GM12892 (cell line): ENCODE measurements around the gene MCIDAS.

Source experiments
- DNase-seq: peaks from one replicate; pipeline ENCODE4 v3.0.0; 2011; ENCODE audit not compliant: insufficient read length
- FAIRE-seq: peaks from 2 replicates; lab custom pipeline; 2011; peaks lifted over from hg19 to GRCh38; lab: Jason Lieb, UNC
- POLR2A ChIP-seq: IDR thresholded peaks from 2 replicates; pipeline ENCODE4 v1.6.1; 2011; ENCODE audit warnings: low read depth, low read length, control low read depth
- POLR2AphosphoS5 ChIP-seq: IDR thresholded peaks from 2 replicates; pipeline ENCODE4 v1.6.1; 2011; ENCODE audit warnings: low read depth, low read length, control low read depth
- TAF1 ChIP-seq: IDR thresholded peaks from 2 replicates; pipeline ENCODE4 v1.6.1; 2011; ENCODE audit warnings: low read depth, mild to moderate bottlenecking, control low read depth, low read length, borderline replicate concordance

The MCIDAS gene

DNA sequence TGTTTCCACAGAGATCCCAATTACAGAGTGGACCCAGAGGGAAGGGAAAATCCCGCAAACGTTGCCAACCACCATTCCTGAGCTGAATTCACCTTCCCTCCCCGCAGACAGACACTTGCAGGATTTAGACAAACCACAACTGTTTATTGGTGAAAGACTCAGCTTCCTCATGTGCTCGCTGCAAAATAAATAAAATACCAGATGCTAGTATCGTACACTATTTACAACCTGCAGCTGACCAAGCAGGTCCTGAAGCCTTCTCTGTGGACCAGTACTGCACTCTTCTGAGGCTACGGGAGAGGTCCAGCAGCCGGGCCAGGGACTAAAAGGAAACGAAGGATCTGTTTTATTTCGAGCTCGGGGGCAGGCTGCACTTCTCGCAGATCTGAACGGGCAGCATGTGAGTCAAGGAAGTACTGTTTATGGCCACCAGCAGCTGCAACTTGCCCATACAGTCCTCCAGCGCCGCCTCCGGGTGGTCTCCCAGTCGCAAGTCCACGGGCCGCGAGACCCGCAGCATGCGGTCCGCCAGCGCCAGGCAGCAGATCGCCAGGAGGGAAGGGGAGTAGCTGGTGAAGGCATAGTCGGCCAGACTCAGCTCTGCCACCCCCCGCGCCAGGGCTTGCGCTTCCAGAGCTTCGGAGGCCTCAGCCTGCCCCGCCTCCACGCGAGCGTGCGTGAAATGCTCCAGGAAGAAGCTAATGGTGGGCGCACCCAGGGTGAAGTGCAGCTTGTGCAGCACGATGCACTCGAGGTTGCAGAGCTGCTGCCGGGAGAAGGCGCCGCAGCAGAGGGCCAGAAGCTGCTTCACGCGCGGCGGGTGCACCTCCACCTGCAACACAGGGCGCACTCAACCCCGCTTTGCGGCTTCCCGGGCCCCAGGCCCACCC, 4.2 kb upstream of the MCIDAS start:
- FAIRE-seq = no peak
- no peak for TF ChIP-seq POLR2AphosphoS5
- no peak for TF ChIP-seq POLR2A
- no peak for DNase-seq

GRCh38 chr5:55230086-55230629, 3.0 kb upstream of the MCIDAS start:
- TF ChIP-seq POLR2A (no peak), POLR2AphosphoS5 (no peak), TAF1 (no peak)
- DNase-seq (no peak), FAIRE-seq (no peak)

GRCh38 chr5:55227664-55228430, 732 bp upstream of the MCIDAS start:
- DNase-seq (no peak), FAIRE-seq (no peak)
- TF ChIP-seq POLR2AphosphoS5 = no peak
- no peak for TF ChIP-seq TAF1
- no peak for TF ChIP-seq POLR2A

- FAIRE-seq (no peak), DNase-seq (no peak)
- no peak for TF ChIP-seq POLR2A
- TF ChIP-seq TAF1 = no peak
- no peak for TF ChIP-seq POLR2AphosphoS5
These were observed 835 bp downstream of the MCIDAS start for GRCh38 chr5:55226027-55226933.

DNA sequence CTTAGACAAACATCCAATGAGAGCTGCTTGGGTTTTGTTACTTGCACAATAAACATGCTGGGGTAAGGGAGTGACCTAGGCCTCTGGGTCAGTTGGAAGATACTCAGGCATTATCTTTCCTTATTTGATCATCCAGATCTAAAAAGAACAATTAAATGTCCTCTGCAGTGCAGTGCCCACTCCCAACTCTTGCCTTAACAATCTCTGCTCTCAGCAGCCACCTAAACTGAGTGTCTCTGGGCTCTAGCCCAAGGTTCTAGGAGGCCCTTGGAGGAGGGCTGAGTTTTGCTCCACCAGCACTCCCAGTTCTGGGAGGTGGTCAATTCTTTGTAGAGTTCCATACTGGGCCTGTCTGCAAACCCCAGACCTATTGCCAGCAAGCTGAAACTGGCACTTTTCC, 1.8 kb downstream of the MCIDAS start:
- FAIRE-seq (no peak), DNase-seq (no peak)
- no peak for TF ChIP-seq TAF1
- TF ChIP-seq POLR2A = no peak
- no peak for TF ChIP-seq POLR2AphosphoS5

- no peak for FAIRE-seq
- no peak for DNase-seq
- TF ChIP-seq TAF1 (no peak), POLR2A (no peak), POLR2AphosphoS5 (no peak)
These were observed 3.3 kb downstream of the MCIDAS start for GRCh38 chr5:55223812-55224240.

DNA sequence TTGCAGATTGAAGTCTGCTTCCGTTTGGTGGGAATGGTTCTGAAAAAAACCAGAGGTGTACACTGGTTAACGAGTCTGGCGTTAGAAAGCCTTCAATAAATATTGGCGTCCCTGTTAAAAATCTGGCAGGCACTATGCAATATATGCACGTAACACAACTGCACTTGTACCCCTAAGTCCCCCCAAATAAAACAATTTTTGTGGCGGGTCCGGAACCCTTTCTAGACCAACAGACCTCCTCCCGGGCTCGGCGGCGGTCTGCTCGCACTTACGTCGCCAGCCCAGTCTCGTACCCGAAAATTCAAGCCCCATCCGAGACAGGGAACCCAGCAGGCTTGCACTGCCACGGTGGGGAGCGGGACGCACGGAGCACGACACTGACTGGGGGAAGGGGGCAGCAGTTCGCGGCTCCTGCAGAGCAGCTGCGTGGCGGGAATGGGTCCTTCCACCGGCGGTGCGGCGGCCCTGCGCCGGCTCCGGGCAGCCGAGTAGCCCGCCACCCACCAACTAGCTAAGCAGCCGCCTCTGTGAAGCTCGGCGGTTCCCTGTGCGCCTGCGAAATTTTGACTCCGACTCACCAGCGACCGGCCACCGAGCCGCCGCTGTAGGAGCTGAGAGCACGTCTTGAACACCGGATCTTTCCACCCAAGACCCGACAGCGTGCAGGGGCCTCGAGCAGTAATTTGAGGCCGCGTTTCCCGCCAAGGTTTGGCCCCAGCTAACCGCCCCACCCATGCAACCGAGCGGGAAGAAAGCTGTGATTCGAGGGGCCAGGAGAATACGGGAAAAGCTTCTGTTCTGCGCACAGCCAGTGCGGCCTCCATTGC, 3.9 kb downstream of the MCIDAS start:
- no peak for TF ChIP-seq TAF1
- no peak for TF ChIP-seq POLR2AphosphoS5
- no peak for TF ChIP-seq POLR2A
- FAIRE-seq = no peak

GRCh38 chr5:55222092-55222984, 4.8 kb downstream of the MCIDAS start:
- no peak for TF ChIP-seq TAF1
- no peak for TF ChIP-seq POLR2A
- no peak for TF ChIP-seq POLR2AphosphoS5
- no peak for FAIRE-seq

More for the DNA sequence above, 3.9 kb downstream of the MCIDAS start:
- no peak for DNase-seq

DNA sequence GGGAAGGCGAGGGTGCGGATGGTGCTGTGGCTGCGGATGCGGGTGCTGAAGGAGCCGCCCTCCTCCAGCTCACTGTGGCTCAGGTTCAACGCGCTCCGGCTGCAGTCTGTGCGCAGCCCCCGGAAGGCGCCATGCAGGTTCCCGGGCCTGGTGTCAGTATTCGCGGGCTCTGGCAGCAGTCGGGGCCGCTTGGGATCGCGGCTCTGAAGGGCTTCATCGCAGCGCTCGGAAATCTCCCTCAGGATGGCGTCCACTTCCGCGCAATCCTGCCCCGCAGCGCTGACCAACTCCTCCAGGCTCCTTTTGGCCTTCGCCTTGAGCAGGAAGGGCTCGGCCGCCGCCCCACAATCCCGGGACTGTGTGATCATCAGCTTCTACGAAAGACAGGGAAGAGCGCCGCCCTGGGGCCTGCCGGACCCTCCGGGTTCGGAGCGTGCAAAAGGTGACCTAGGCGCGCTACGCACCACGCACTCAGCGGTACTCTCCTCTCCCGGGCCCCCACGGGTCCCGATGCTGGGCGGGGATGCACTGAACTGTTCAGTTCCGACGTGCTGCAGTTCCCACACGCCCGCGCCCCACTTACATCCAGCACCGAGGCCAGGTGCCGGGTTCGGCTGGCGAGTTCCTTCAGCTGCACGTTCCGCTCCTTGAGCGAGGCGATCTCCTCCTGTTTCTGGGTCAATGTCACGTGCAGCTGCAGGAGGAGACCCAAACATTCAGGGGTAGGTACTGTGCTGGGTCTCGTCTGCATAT, 6.5 kb downstream of the MCIDAS start:
- DNase-seq (no peak), FAIRE-seq (no peak)
- no peak for TF ChIP-seq POLR2A
- TF ChIP-seq POLR2AphosphoS5 = no peak
- no peak for TF ChIP-seq TAF1

More at GRCh38 chr5:55222092-55222984, 4.8 kb downstream of the MCIDAS start:
- no peak for DNase-seq
